HG02623 (cell line): Measurements from ENCODE around the gene TRIP12.
A peak's percentile ranks its signal among the peaks of the same experiment; 100 is the strongest.
"Not testable (repeated sequence)": the region's sequence is repeated elsewhere in the genome, so short reads cannot be mapped to it uniquely, and the experiment has no call there.

Experiments
- ATAC-seq: cut with Tn5 transposase; IDR thresholded peaks from one replicate; pipeline ENCODE4 v1.9.1; 2021; ENCODE audit warnings: moderate library complexity; ENCODE audit not compliant: unreplicated experiment

The TRIP12 gene

GRCh38 chr2:229879191-229879950 is 42.4 kb downstream of the TRIP12 start:
- ATAC-seq = no peak

DNA sequence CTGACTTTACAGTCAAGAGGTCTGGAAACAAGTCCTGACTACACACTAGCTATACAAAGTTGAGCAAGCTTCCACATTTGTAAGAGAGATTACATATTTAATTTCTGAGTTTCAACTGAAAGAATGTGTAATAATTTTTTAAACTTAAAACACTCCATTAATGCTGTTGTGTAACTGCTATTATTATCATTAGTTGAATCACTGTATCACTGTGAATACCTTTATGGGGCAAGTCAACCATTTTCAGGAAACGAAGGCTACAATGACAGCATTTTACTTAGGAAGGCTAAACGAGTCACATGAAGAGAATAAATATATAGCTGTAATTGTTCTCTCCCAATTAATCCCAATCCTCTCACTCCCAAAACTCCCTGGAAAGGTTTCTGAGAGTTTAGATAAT is 46.3 kb downstream of the TRIP12 start:
- no peak for ATAC-seq

DNA sequence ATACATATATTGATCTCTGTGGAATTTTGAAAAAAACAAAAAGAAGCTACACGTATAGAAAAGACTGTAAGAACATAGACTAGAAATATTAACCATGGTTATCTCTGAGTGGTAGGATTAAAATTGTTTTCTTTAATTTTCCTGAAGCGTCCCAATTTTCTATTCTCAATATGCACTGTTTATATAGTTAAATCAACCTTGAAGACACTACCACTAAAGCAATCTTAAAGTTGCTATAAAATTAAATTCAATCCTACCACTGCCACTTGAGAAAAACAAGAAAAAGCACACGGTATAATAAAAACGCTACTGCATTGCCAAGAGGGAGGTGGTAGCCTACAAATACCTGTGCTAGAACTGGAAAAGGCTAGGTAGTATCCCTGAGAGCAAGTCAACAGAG is 47.2 kb downstream of the TRIP12 start:
- no peak for ATAC-seq

GRCh38 chr2:229873123-229873581 is 48.7 kb downstream of the TRIP12 start:
- peak; percentile 67 for ATAC-seq

DNA sequence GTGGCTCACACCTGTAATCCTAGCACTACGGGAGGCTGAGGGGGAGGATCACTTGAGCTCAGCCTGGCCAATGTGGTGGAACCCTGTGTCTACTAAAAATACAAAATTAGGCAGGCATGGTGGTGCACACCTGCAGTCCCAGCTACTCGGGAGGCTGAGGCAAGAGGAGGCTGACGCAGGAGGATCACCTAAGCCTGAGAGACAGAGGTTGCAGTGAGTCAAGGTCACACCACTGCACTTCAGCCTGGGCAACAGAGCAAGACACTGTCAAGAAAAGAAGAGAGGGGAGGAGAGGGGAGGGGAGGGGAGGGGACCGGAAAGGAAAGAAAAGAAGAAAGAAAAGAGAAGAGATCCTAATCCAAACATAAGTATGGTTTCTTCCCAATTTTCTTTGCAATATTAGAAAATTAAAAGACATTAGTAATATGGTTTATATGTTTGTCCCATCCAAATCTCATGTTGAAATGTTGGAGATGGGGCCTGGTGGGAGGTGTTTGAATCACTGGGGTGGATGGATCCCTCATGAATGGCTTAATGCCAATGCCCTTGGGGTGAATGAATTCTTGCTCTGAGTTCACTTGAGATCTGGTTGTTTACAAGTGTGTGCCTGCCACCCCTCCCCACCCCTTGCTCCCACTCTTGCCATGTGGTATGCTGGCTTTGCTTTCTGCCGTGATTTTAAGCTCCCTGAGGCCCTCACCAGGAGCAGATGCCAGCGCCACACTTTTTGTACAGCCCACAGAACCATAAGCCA is 50.7 kb downstream of the TRIP12 start:
- no peak for ATAC-seq

- ATAC-seq = no peak
These were observed 52.6 kb downstream of the TRIP12 start for GRCh38 chr2:229869226-229869625.

DNA sequence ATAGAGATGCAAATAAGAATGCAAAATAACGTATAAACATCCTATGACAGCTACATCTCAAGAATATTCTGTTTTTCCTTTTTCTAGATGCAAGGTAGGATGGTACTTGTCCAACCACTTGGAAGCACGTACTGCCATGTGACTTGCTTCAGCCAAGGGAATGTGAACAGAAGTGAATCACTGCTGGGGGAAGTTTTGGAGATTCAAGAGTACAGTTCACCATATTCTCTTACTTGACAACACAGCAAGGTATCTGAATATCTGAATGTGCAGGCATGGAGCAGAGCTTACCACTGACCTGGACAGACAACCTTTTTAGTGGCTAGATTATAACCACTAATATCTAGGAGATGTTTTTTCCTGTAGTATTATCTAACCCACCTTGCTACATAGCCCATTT is 53.0 kb downstream of the TRIP12 start:
- ATAC-seq = no peak

- no peak for ATAC-seq
These were observed 56.8 kb downstream of the TRIP12 start for GRCh38 chr2:229865033-229865432.

- ATAC-seq = no peak
These were observed 60.4 kb downstream of the TRIP12 start for GRCh38 chr2:229861431-229861830.

- no peak for ATAC-seq
These were observed 61.5 kb downstream of the TRIP12 start for GRCh38 chr2:229860334-229860733.

DNA sequence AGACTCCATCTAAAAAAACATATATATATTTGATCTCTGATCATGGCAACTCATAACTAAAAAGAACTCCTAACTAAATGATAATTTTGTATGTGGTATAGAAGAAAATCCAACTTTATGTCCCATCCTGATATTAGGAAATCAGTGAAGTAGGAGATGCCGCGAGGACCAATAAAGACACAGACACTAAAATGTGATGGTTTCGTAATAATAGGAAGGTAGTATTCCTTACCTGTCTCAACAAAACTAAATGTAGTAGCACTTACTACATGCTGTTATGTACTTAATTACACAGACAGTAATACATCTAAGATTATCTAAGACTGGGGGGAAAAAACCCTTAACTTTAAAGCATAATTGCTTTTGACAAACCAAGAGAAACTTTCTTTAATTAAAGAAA is 63.5 kb downstream of the TRIP12 start:
- no peak for ATAC-seq

GRCh38 chr2:229857634-229858033 is 64.2 kb downstream of the TRIP12 start:
- no peak for ATAC-seq

DNA sequence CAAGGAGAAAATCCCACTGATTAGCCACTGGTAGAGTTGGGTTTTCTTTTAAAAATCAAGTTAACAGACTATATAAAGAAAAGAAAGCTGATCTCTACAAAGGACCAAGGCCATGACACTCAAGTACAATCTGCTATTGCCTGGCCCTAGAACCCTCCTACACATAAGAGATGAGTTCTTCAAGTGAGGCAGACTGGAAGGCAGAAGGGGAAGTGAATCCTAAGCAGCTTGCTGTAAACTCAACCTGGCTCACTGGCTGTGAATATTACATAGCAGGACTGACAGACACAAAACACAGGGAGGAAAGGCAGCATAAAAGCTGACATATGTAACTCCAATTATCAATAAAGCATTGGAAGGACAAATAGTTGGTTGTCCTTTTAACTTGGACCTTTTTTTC is 65.4 kb downstream of the TRIP12 start:
- ATAC-seq = peak; percentile 94

GRCh38 chr2:229855116-229855515 is 66.7 kb downstream of the TRIP12 start:
- no peak for ATAC-seq

GRCh38 chr2:229852565-229852964 is 69.2 kb downstream of the TRIP12 start:
- no peak for ATAC-seq

DNA sequence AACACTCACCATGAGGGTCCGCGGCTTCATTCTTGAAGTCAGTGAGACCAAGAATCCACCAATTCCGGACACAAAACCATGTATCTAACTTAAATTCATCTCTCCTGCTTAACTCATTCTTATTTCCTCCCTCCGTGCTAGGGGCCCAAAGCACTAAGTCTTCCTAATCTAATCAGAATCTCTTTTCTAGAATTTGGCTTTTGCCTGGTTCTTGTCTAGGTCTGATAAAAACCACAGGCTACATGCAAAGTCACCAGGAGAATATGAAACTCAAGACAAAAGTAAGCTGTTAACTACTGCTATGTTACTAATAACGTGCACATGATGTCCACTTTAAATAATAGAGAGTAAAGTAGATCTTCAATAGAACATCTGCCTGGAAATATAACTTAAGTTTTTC is 69.9 kb downstream of the TRIP12 start:
- no peak for ATAC-seq

DNA sequence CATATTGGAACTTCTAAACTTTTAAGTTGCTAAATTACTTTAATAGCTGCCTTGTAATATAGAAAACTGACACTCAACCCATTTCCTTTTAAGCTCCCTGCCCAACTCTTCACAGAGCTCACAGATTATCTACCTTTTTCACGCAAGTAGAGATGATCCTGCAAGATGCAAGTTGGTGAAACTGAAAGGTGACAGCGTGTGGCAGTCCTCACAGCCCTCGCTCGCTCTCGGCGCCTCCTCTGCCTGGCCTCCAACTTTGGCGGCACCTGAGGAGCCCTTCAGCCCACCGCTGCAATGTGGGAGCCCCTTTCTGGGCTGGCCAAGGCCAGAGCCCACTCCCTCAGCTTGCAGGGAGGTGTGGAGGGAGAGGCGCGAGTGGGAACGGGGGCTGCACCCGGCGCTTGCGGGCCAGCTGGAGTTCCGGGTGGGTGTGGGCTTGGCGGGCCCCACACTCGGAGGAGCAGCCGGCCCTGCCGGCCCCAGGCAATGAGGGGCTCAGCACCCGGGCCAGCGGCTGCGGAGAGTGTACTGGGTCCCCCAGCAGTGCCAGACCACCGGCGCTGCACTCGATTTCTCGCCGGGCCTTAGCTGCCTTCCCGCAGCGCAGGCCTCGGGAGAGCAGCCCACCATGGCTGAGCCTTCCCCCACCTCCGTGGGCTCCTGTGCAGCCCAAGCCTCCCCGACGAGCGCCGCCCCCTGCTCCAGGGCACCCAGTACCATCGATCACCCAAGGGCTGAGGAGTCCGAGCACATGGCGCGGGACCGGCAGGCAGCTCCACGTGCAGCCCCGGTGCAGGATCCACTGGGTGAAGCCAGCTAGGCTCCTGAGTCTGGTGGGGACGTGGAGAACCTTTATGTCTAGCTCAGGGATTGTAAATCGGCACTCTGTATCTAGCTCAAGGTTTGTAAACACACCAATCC is 71.2 kb downstream of the TRIP12 start:
- not testable (repeated sequence) for ATAC-seq

GRCh38 chr2:229849073-229849472 is 72.7 kb downstream of the TRIP12 start:
- no peak for ATAC-seq

GRCh38 chr2:229843613-229844012 is 78.2 kb downstream of the TRIP12 start:
- no peak for ATAC-seq

DNA sequence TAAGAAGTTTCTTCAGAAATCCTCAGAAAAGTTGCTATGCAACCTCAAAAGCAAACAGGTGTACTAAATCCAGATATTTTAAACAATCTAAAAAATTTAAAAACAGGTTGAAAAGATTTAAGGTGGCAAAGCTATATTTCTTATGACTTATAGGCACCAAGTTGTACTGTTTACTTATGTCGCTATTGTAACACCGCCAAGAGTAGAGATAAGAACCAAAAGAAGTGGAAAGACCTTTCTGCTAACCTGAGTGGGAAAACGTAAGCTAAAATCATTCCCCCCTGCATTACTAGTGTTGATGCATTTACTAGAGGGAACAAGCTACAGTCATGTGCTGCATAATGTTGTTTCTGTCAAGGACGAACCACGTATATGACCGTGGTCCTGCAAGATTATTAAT is 83.1 kb downstream of the TRIP12 start:
- no peak for ATAC-seq

- ATAC-seq = no peak
These were observed 85.0 kb downstream of the TRIP12 start for GRCh38 chr2:229836847-229837246.
